Mucosa of descending colon (tissue), 3 donors: ENCODE measurements around the gene KCNK15. TPM values are rescaled to one million over a fixed set of nuclear protein-coding genes. Genes with fewer than 3 reads are reported as not detected.

Experiments used
- ATAC-seq: fragments of 200-7000 bp; cut with Tn5 transposase; one replicate; pipeline ENCODE4 v1.9.1; 2020; ENCODE audit warnings: mild to moderate bottlenecking, moderate library complexity
- DNase-seq, 3 donors: peaks; one replicate each; pipeline ENCODE4 v3.0.0-alpha.2; 2020
- H3K36me3 ChIP-seq: fragments of 200-600 bp; one replicate; pipeline ENCODE4 v1.8.0; 2021; ENCODE audit warnings: low read depth, mild to moderate bottlenecking
- H3K4me1 ChIP-seq: fragments of 200-600 bp; one replicate; pipeline ENCODE4 v1.8.0; 2021; ENCODE audit warnings: low read depth, mild to moderate bottlenecking
- H3K4me3 ChIP-seq: fragments of 200-600 bp; one replicate; pipeline ENCODE4 v1.8.0; 2021; ENCODE audit warnings: mild to moderate bottlenecking
- H3K9me3 ChIP-seq: fragments of 200-600 bp; one replicate; pipeline ENCODE4 v1.8.0; 2021; ENCODE audit warnings: mild to moderate bottlenecking
- CTCF ChIP-seq: fragments of 200-600 bp; IDR thresholded peaks from one replicate; pipeline ENCODE4 v1.8.0; 2022; ENCODE audit warnings: antibody characterized with exemption, mild to moderate bottlenecking
- intact Hi-C, 2 donors: fragments of 100-400 bp; cut with DNase I in 1 of 2; cut with micrococcal nuclease in 1 of 2; formaldehyde crosslinking; loops; one replicate each; pipeline versions ENCODE4 v1.11.0 to v1.11.1; 2022; cut with DNase I, micrococcal nuclease
- total RNA-seq, 3 donors: library from RNA; stranded (reverse); fragmentation: NEBNext Ultra II Directional in 2 of 3; extraction: Animal tissue kit (Norgen Biotek cat#: 25700) in 2 of 3; gene quantifications; one replicate each; pipeline versions ENCODE4 v1.2.1 to v1.2.4, GENCODE V29; 2021 to 2023
- donor health status: DM: no; HTN: no; CAD: no; lungs with moderate emphysema.
- donor health status: DM: no; HTN: no; CAD: no.
- donor health status: DM: no; HTN: yes; CAD: no.

Gene KCNK15
- total RNA-seq, 3 donors from 2014 or later: 0.17 to 0.44 (median 0.43) TPM

- ATAC-seq: no peak
These were observed 40.1 kb upstream of the KCNK15 start for GRCh38 chr20:44705364-44706094.

GRCh38 chr20:44706301-44707017 lies 39.2 kb upstream of the KCNK15 start:
- intact Hi-C loops: no loop called here
- no peak overlapping the region for H3K4me3 ChIP-seq
- no peaks in the 10 kb centered on the region for H3K9me3 ChIP-seq
- DNase-seq: no peak
- H3K4me1 ChIP-seq: peaks cover 3% of the 10 kb centered on the region
- TF ChIP-seq CTCF: no peak
- no peaks in the 10 kb centered on the region for H3K36me3 ChIP-seq
- ATAC-seq: peak; percentile 21

More at GRCh38 chr20:44705364-44706094, 40.1 kb upstream of the KCNK15 start:
- Histone ChIP-seq H3K4me3 (no peak overlapping the region), H3K4me1 (peaks cover 3% of the 10 kb centered on the region), H3K9me3 (no peaks in the 10 kb centered on the region), H3K36me3 (no peaks in the 10 kb centered on the region)
- no peak for TF ChIP-seq CTCF
- intact Hi-C loops: no loop called here
- no peak for DNase-seq

DNA sequence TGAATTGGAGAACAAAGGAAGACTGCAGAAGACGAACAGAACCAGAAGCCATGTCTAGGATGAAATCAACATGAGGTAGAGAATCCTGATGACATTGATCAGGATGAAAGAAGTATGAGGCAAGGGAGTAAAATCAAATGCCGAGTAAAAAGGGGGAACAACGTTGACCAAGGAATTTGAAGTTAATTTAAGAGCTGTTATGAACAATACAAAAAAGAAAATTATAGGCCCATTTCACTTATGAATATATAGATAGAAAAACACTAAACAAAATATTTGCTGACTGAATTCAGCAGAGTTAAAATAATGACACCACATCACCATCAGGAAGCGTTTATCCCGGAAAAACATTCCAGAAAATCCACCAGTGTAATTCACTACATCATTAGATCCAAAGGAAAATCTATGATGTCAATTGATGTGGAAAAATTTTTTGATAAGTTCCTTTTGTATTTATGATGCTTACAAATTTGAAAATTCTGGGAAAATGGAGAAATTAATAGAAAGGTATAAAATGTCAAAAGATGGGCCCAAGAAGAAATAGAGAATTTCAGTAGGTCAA lies 38.6 kb upstream of the KCNK15 start:
- Histone ChIP-seq H3K36me3 (no peaks in the 10 kb centered on the region), H3K9me3 (no peaks in the 10 kb centered on the region), H3K4me1 (peaks cover 3% of the 10 kb centered on the region), H3K4me3 (no peak overlapping the region)
- TF ChIP-seq CTCF: no peak
- ATAC-seq (no peak), DNase-seq (no peak)
- intact Hi-C loops: no loop called here

GRCh38 chr20:44709380-44709779 lies 36.3 kb upstream of the KCNK15 start:
- no peak overlapping the region for H3K4me3 ChIP-seq
- intact Hi-C loops: no loop called here
- H3K36me3 ChIP-seq: no peaks in the 10 kb centered on the region
- no peaks in the 10 kb centered on the region for H3K9me3 ChIP-seq
- H3K4me1 ChIP-seq: peaks cover 4% of the 10 kb centered on the region
- ATAC-seq (no peak), DNase-seq (no peak)
- TF ChIP-seq CTCF: no peak

GRCh38 chr20:44709797-44710196 lies 35.9 kb upstream of the KCNK15 start:
- intact Hi-C loops: no loop called here
- no peak for ATAC-seq
- no peak overlapping the region for H3K4me3 ChIP-seq
- H3K36me3 ChIP-seq: no peaks in the 10 kb centered on the region
- DNase-seq: no peak
- H3K4me1 ChIP-seq: peaks cover 7% of the 10 kb centered on the region
- H3K9me3 ChIP-seq: no peaks in the 10 kb centered on the region
- TF ChIP-seq CTCF: no peak
